GM11168 (cell line): ENCODE measurements around the gene RYR3.
"Not testable (repeated sequence)": the region's sequence is repeated elsewhere in the genome, so short reads cannot be mapped to it uniquely, and the experiment has no call there.

Experiments used
- in situ Hi-C: fragments of 300-500 bp; cut with MboI; formaldehyde crosslinking; loops from one replicate; pipeline ENCODE4 v1.12.0; 2022; ENCODE audit warnings: low sequenced_read_pairs; ENCODE audit not compliant: unreplicated experiment

The RYR3 gene

GRCh38 chr15:33788906-33789540 is 478.3 kb downstream of the RYR3 start:
- in situ Hi-C loops: no loop called here

- in situ Hi-C loops: no loop called here
Measured at GRCh38 chr15:33794453-33794852, 483.7 kb downstream of the RYR3 start.

GRCh38 chr15:33795070-33795469 is 484.3 kb downstream of the RYR3 start:
- in situ Hi-C loops: no loop called here

- in situ Hi-C loops: no loop called here
Measured at GRCh38 chr15:33797651-33798050, 486.9 kb downstream of the RYR3 start.

- in situ Hi-C loops: no loop called here
Measured at GRCh38 chr15:33801954-33802353, 491.2 kb downstream of the RYR3 start.

GRCh38 chr15:33807665-33808064 is 496.9 kb downstream of the RYR3 start:
- in situ Hi-C loops: no loop called here

GRCh38 chr15:33808720-33809457 is 498.1 kb downstream of the RYR3 start:
- in situ Hi-C loops: no loop called here

- in situ Hi-C loops: no loop called here
Measured at GRCh38 chr15:33810073-33810595, 499.4 kb downstream of the RYR3 start.

GRCh38 chr15:33810806-33811205 is 500.0 kb downstream of the RYR3 start:
- in situ Hi-C loops: no loop called here

- in situ Hi-C loops: no loop called here
Measured at GRCh38 chr15:33813891-33814290, 503.1 kb downstream of the RYR3 start.

GRCh38 chr15:33819499-33819898 is 508.7 kb downstream of the RYR3 start:
- in situ Hi-C loops: not testable (repeated sequence)

- in situ Hi-C loops: no loop called here
Measured at GRCh38 chr15:33822479-33822878, 511.7 kb downstream of the RYR3 start.

GRCh38 chr15:33823119-33823518 is 512.4 kb downstream of the RYR3 start:
- in situ Hi-C loops: no loop called here

GRCh38 chr15:33825453-33825852 is 514.7 kb downstream of the RYR3 start:
- in situ Hi-C loops: no loop called here

GRCh38 chr15:33826201-33826600 is 515.4 kb downstream of the RYR3 start:
- in situ Hi-C loops: no loop called here

GRCh38 chr15:33830351-33830750 is 519.6 kb downstream of the RYR3 start:
- in situ Hi-C loops: no loop called here

- in situ Hi-C loops: no loop called here
Measured at GRCh38 chr15:33831646-33832045, 520.9 kb downstream of the RYR3 start.

- in situ Hi-C loops: no loop called here
Measured at GRCh38 chr15:33834892-33835743, 524.4 kb downstream of the RYR3 start.

- in situ Hi-C loops: no loop called here
Measured at GRCh38 chr15:33837294-33837693, 526.5 kb downstream of the RYR3 start.

GRCh38 chr15:33839540-33839939 is 528.8 kb downstream of the RYR3 start:
- in situ Hi-C loops: no loop called here

GRCh38 chr15:33840615-33841014 is 529.8 kb downstream of the RYR3 start:
- in situ Hi-C loops: no loop called here
